ENCODE data around the gene RXRB.

Gene RXRB

GRCh38 chr6:33174784-33175183 lies 25.7 kb downstream of the RXRB start:
- DNase-seq, result no peak

GRCh38 chr6:33173535-33174180 lies 26.8 kb downstream of the RXRB start:
- no peak for DNase-seq

DNA sequence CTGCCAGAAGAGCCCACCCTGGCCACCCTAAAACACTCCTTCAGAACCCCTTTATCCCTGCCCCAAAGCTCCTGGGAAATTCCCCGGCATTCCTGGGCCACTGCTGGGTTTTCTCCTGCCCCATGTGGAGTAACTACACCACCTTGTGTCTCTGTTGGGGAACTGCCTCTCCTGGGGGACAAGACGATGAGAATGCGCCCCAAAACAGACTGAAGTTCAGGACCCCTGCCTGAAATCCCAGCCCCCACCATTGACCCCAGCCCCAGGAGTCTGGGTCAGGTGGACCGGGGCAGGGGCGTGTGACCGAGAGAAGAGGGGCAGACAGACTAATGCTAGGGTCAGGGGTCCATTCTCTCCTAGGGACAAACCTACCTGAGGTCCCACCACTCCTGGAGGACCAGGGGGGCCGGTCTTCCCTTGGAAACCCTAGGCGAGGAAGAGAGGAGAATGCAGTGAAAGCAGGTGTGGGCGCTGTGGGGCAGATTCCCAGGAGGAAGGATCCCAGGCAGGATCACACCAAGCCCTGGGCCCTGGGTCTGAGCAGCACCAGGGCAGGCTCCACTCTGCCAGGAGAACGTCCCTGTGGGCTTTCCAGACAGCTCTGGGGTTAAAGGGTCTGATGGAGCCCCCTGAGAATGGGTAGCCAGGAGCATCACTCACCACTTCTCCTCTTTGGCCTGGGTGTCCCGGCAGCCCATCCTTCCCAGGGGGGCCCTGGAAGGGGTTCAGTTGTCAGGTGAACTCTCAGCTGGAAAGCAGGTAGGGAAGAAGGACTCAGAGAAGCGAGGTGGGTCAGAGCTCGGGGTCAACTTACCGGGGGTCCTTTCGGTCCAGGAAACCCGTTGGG lies 27.6 kb downstream of the RXRB start:
- peak; percentile 24 to 40 for DNase-seq

DNA sequence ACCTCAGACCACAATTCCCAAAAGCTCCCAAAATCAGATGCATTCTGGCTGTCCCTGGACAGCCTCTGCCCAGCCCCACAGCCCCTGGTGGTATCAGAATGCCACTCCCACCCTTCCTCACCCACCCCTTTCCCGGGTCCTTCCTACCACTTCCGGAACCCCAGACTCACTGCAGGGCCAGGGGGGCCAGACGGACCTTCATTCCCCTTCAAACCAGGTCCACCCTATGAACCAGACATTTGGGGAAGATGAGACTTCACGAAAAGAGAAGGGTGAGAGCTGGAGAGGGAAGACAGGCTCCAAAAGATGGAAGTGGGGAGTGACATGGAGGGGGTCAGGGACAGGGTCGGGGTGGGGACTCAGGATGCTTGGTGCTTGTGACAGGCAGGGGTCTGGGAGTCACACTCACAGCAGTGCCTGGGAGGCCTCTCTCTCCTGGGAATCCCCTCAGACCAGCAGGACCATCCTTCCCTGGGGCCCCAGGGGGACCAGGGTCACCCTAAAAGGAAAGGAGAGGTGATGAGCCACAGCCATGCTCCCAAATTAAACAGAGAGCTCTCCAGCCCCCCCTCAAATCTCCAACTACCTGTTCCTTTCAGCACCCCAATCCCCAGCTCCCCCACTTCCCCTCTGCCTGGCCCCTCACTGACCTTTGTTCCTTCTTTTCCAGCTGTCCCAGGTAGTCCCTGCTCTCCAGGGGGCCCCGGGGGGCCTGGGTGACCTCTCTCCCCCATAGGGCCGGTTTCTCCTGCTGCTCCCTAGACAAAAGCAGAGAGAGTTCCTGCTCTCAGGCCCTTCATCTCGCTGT lies 28.4 kb downstream of the RXRB start:
- DNase-seq, result no peak

DNA sequence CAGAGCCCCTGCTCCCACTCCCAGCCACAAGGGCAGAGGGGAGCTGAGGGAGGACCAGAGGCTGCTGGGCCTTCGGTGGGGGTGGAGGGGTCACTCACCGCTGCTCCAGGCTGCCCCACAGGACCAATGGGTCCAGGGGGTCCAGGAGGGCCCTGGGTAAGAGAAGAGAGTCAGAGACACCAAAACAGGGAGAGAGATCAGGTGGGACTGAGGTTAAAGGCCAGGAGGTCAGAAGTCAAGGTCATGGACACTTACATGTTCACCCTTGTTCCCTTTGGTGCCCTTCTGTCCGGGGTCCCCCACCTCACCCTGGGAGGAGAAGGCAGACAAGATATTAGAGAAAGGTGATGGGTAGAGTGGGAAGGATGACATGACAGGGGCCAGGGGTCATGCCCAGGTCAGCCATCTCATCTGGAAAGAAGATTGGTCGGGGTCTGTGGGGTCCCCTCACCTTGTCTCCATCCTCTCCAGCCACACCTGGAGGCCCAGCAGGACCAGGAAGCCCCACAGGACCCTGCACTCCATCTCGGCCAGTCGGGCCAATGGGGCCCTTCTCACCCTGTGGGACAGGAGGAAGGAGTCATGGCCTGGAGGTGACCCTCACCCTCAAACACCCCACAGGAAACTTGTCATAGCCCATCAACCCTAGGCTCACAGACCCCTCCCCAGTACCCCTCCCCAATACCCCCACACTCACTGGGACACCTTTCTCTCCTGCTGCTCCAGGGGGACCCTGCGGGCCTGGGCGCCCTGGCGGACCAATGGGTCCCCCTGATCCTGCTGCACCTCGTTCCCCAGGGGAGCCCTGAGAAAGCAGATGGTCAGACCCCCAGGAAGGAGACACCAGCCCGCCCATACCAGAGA lies 29.2 kb downstream of the RXRB start:
- no peak for DNase-seq

DNA sequence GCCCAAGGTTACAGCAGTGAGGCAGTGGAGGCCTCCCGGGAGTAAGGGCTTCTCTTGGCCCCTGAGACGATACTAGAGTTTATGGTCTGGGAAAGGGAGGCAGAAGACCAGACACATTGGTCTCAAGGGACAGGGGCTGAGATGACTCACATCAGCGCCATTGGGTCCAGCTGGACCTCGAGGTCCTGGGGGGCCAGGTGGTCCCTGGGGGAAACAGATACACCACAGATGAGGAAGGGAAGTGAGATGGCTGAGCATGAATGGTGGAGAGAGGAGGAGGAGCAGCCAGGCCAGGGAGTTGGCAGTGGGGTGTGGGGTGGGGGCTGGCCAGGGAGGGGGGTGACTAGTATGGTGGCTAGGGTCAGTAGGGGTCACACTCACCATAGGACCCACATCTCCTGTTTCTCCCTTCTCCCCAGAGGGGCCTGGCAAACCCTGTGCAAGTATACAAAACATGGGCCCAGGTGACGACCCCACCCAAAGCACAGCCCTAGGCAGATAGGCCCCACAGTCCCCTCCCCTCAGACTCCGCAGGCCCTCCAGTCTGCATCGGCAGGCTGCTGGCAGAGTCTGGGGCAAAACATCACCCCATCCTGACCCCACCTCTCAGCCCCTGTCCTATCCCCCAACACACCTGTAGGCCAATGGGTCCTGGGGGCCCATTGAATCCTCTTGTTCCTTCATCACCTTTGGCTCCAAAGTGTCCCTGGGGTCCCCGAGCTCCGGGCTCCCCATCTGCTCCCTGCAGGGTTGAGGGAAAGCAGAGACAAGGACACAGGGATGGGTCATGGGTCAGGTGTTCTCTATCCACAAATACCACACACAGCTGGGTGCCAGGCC lies 30.1 kb downstream of the RXRB start:
- DNase-seq, result no peak

DNA sequence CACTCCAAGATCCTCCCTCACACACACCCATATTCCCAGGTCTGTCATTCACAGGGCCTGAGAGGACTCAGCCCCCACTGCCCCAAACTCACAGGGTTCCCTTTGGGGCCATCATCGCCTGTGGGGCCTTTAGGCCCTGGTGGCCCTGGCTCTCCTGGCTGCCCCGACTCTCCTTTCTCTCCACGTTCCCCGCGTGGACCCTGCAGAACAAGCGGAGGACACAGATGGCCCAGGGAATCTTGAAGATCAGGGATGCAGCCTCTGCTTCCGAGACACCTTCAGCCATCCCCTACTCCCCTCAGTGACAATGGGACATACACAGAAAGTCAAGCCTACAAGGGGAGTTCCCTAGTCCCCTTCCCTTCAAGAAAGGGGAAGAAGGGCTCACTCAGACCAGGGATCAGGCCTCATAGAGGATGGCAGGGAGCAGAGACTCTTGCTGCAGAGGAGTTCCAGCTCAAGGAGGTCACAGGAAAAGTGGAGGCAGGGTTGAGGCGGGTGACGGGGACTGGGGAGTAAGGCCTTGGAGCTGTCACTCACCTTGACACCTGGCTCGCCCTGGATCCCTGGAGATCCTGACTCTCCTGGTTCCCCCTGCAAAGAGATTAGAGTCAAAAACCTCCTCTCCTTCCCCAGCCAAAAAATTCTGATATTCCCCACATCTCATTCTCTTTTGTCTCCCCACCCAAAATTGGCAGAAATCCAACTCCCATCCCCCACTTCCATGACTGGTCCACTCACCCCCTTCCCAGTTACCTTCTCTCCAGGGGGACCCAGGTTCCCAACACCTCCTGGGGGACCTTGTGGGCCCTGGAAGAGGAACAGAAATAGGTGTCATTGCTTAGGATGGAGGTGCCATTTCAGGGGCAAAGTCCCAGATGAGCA lies 30.9 kb downstream of the RXRB start:
- DNase-seq, result no peak

GRCh38 chr6:33168639-33169038 lies 31.8 kb downstream of the RXRB start:
- DNase-seq, result no peak

GRCh38 chr6:33168284-33168601 lies 32.2 kb downstream of the RXRB start:
- DNase-seq, result no peak

DNA sequence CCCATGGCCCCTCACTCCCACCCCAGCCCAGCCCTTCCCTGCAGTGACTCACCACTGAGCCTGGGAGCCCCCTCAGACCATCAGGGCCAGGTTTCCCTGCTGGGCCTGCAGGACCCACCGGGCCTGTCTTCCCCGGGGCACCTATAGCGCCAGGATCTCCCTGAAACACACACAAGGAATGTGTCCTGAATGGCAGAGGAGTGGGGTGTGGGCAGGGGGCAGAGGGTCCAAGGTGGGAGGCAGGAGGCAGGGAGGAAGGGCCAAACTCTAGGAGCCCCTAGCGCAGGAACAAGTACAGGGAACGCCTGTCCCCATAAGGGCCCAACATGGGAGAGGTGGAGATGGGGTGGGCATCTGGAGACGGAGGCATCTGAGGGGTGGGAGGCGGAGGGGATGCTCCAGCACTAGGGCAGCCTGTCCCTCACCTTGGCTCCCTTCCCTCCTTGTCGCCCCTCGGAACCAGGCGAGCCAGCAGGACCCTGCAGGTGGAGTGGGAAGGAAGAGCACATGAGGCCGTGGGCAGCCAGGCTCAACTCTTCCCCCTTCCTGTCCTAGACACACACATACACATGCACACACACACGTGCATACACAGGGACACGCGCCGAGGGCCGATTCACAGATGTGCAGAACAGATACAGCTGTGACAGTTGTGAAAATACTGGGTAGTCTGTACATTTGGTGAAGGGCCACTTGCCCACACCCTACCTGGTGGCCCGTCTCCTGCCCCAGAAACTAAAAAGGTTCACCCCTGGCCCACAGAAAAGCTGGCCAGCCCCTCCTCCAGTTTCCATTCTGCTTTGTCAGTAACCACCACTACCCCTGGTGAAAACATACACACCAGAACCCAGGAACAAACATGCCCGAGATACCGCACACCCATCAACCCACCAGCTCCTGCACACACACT lies 32.8 kb downstream of the RXRB start:
- no peak for DNase-seq

DNA sequence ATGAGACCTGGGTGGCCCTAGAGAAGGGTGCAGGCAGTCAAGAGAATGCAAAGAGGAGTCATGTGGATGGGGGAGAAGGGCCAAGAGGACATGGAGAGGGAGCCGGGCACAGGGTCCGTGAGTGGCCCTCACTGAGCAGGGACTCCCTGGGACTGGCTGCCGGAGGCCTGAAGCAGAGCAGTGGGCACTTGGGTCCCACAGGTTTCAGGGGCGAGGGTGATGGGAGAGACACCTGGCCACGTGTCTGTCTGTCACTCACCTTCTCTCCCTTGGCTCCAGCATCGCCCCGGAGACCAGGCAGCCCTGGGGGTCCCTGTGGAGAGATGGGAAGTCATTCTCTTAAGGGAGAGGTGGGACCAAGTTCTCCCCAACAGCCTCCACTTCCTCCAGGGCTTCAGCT lies 33.7 kb downstream of the RXRB start:
- no peak for DNase-seq

DNA sequence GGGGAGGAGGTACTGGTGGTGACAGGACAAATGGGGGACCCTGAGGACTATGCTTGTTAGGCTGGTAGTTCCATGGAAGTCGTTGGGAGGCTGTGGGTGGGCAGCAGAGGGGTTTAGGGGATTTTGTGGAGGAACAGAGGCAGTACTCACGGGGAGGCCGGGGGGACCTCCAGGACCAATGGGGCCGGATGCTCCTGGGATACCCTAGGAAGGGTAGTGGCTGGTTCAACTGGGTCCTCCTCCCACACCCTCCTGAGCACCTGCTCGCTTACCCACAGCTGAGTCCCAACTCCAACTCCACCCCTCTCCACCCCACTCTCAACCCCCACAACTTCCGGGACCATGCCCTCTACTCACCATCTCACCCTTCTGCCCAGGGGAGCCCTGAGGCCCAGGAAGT lies 34.1 kb downstream of the RXRB start:
- no peak for DNase-seq

DNA sequence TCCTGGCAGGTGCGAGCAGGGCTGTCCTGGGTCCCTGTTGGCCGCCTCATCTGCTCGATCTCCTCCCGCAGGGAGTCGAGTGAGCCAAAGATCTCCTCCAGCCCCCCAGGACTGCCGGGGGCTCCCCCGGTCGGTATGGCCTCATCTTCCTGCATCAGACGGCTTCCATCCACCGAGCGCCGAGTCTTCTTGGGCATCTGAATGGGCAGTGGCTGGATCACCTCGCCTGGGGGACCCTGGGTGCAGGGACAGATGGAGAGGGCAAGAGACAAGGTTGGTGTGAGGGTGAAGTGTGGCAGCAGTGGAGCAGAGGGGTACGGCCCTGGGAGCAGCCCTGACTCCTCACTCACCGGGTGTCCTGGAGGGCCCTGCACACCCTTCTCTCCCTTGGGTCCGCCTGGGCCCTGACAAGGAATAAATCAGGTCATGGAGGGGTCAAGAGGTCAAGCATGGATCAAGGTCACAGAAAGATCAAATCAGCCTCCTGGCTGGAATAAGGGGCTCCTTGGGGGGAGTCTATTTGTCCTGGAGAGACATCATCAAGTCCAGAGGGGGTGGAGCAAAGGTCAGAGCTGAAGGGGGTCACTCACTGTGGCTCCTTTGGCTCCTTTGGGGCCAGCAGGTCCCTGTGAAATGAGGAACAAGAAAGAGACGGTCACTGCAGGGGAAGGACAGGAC lies 34.7 kb downstream of the RXRB start:
- DNase-seq, result no peak

GRCh38 chr6:33164665-33165373 lies 35.6 kb downstream of the RXRB start:
- DNase-seq, result no peak

- no peak for DNase-seq
Observed at GRCh38 chr6:33164176-33164575, 36.3 kb downstream of the RXRB start.

GRCh38 chr6:33163540-33163939 lies 36.9 kb downstream of the RXRB start:
- no peak for DNase-seq

- DNase-seq, result peak; percentile 37 to 50
Observed at GRCh38 chr6:33161354-33162331, 38.8 kb downstream of the RXRB start.

Measured in Kasumi-1 (cell line).